Activated CD4-positive, alpha-beta T cell treated with anti-CD3 and anti-CD28 coated beads, Interleukin-10, Interleukin-2, amounts not matched to agents 100 ng/mL and 50 ng/mL, durations not matched to agents 16 hours and 8 hours (primary cell): ENCODE measurements around the gene SEC11A.
"Not testable (repeated sequence)": the region's sequence is repeated elsewhere in the genome, so short reads cannot be mapped to it uniquely, and the experiment has no call there.

Experiments used
- DNase-seq: peaks from one replicate; pipeline ENCODE4 v3.0.0-alpha.2; 2020

Gene SEC11A

GRCh38 chr15:84736375-84736774 is 20.4 kb upstream of the SEC11A start:
- DNase-seq = peak; percentile 95

- DNase-seq = peak; percentile 86
Measured at GRCh38 chr15:84735480-84736061, 19.6 kb upstream of the SEC11A start.

- DNase-seq = peak; percentile 86
Measured at GRCh38 chr15:84734794-84735479, 19.0 kb upstream of the SEC11A start.

GRCh38 chr15:84731774-84732173 is 15.8 kb upstream of the SEC11A start:
- DNase-seq = no peak

- no peak for DNase-seq
Measured at GRCh38 chr15:84727429-84727828, 11.5 kb upstream of the SEC11A start.

- DNase-seq = peak; percentile 27
Measured at GRCh38 chr15:84725001-84725491, 9.1 kb upstream of the SEC11A start.

GRCh38 chr15:84722628-84723027 is 6.7 kb upstream of the SEC11A start:
- DNase-seq = no peak

GRCh38 chr15:84721371-84721770 is 5.4 kb upstream of the SEC11A start:
- no peak for DNase-seq

- DNase-seq = peak; percentile 55
Measured at GRCh38 chr15:84715441-84716035, 401 bp downstream of the SEC11A start.

GRCh38 chr15:84714821-84715220 is 1.1 kb downstream of the SEC11A start:
- DNase-seq = no peak

GRCh38 chr15:84714372-84714771 is 1.6 kb downstream of the SEC11A start:
- no peak for DNase-seq

GRCh38 chr15:84703808-84704207 is 12.1 kb downstream of the SEC11A start:
- DNase-seq = no peak

GRCh38 chr15:84702961-84703482 is 12.9 kb downstream of the SEC11A start:
- peak; percentile 16 for DNase-seq

- peak; percentile 34 for DNase-seq
Measured at GRCh38 chr15:84699538-84700191, 16.3 kb downstream of the SEC11A start.

- DNase-seq = no peak
Measured at GRCh38 chr15:84697236-84697990, 18.5 kb downstream of the SEC11A start.

GRCh38 chr15:84696757-84697156 is 19.2 kb downstream of the SEC11A start:
- no peak for DNase-seq

- no peak for DNase-seq
Measured at GRCh38 chr15:84690342-84690741, 25.6 kb downstream of the SEC11A start.

GRCh38 chr15:84689858-84690257 is 26.1 kb downstream of the SEC11A start:
- DNase-seq = no peak

- not testable (repeated sequence) for DNase-seq
Measured at GRCh38 chr15:84686446-84686845, 29.5 kb downstream of the SEC11A start.

- no peak for DNase-seq
Measured at GRCh38 chr15:84685304-84685703, 30.6 kb downstream of the SEC11A start.

GRCh38 chr15:84684092-84684491 is 31.8 kb downstream of the SEC11A start:
- DNase-seq = no peak

GRCh38 chr15:84681831-84682230 is 34.1 kb downstream of the SEC11A start:
- peak; percentile 66 for DNase-seq

- no peak for DNase-seq
Measured at GRCh38 chr15:84671211-84671610, 44.7 kb downstream of the SEC11A start.
